HG03354 (cell line): Measurements from ENCODE around the gene FBXO28.
"Not testable (repeated sequence)": the region's sequence is repeated elsewhere in the genome, so short reads cannot be mapped to it uniquely, and the experiment has no call there.

Source experiments
- ATAC-seq: cut with Tn5 transposase; IDR thresholded peaks from one replicate; pipeline ENCODE4 v1.9.1; 2021; ENCODE audit warnings: mild to moderate bottlenecking; ENCODE audit not compliant: unreplicated experiment, poor library complexity, severe bottlenecking

Gene FBXO28

DNA sequence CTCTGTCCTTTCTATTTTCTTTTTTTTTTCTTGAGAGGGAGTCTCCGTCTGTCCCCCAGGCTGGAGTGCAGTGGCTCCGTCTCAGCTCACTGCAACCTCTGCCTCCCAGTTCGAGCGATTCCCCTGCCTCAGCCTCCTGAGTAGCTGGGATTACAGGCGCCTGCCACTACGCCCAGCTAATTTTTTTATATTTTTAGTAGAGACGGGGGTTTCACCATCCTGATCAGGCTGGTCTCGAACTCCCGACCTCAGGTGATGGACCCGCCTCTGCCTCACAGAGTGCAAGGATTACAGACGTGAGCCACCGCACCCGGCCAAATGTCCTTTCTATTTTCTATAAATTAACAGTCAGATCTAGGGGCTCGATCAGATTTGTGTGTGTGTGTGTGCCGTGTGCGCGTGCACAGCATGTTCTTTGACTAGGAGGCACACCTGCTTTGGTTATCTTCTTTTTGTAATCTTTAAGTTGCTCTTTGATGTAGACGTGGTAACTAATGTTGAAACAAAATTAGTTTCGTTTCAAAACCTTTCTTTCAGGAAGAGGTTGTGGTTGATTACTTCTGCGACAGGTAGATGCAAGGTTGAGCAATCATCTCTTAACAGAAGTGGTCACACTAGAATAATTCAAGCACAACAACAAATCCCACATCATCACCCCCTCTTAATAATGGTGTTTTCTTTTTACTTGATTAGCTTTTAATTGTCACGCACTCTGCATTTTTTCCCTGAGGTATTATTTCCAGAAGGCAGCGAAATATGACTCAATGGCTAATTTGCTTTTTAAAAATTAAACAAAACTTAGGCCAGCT lies 68.3 kb downstream of the FBXO28 start:
- ATAC-seq: peak; percentile 51

GRCh38 chr1:224182866-224183590 lies 69.1 kb downstream of the FBXO28 start, which contains the start of gene DEGS1:
Gene DEGS1 (plus strand): TSS chr1:224183240. CDS start chr1:224183337, 97 bp downstream.
- ATAC-seq: peak; percentile 79

DNA sequence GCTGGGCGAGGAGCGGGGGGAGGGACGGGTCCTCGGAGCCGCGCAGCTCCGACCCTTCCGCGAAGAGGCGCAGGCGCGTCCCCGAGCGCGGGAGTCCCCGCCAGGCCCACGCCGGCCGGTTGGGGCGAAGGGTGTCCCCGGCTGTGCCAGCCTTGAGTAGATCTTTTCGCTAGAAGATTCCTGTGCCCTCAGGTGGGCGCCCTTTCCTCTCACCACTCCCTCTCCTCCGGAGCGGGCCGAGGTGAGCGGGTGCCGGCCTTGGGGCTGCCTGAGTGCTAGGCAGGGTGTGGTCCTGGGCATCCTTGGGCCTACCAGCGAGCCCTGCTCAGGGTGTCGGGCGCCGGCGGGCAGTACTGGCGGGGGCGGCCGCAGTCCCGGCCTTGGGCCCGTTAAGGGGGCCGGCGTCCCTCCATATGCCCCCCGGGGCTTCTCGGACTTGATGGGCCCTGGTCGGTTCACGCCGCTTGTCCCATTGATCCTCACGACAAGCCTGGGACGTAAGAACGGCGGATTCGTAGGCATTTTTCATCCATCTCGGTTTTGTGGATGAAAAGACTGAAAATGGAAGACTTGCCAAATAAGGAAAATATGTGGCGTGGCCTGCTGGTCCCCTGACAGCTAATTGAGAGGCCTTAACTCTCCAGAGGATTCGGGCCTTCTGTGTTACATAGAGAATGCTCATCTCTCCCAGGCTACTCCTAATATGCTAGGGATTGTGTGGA lies 69.8 kb downstream of the FBXO28 start:
- ATAC-seq: peak; percentile 54

GRCh38 chr1:224185208-224185607 lies 71.3 kb downstream of the FBXO28 start:
- no peak for ATAC-seq

DNA sequence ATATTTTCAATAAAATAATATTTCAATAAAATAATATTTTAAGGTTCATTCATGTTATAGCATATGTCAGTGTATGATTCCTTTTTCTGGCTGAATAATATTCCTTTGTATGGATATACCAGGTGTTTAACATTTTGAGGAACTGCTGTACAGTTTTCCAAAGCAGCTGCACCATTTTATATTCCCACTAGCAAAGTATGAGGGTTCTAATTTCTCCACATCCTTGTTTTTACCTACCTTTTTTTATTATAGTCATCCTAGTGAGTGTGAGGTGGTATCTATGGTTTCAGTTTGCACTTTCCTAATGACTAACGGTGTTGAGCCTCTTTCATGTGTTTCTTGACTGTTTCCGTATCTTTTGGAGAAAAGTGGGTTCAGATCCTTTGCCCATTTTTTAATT lies 74.4 kb downstream of the FBXO28 start:
- no peak for ATAC-seq

DNA sequence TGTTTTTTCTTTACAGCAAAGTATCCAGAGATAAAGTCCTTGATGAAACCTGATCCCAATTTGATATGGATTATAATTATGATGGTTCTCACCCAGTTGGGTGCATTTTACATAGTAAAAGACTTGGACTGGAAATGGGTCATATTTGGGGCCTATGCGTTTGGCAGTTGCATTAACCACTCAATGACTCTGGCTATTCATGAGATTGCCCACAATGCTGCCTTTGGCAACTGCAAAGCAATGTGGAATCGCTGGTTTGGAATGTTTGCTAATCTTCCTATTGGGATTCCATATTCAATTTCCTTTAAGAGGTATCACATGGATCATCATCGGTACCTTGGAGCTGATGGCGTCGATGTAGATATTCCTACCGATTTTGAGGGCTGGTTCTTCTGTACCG lies 75.7 kb downstream of the FBXO28 start:
- ATAC-seq: no peak

DNA sequence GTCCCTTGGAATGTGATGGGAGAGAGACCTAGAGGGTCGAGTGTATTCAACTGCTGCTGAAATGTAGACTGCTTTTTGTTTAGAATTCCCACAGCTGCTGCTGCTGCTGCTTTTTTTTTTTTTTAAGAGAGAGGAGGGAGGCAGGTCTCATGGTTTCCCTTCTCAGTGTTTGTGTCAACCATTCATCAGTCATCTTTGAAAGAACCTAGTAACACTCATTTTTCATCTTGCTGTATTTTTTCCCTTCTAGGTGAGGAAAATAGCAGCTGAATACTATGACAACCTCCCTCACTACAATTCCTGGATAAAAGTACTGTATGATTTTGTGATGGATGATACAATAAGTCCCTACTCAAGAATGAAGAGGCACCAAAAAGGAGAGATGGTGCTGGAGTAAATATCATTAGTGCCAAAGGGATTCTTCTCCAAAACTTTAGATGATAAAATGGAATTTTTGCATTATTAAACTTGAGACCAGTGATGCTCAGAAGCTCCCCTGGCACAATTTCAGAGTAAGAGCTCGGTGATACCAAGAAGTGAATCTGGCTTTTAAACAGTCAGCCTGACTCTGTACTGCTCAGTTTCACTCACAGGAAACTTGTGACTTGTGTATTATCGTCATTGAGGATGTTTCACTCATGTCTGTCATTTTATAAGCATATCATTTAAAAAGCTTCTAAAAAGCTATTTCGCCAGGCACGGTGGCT lies 78.3 kb downstream of the FBXO28 start:
- ATAC-seq: no peak

DNA sequence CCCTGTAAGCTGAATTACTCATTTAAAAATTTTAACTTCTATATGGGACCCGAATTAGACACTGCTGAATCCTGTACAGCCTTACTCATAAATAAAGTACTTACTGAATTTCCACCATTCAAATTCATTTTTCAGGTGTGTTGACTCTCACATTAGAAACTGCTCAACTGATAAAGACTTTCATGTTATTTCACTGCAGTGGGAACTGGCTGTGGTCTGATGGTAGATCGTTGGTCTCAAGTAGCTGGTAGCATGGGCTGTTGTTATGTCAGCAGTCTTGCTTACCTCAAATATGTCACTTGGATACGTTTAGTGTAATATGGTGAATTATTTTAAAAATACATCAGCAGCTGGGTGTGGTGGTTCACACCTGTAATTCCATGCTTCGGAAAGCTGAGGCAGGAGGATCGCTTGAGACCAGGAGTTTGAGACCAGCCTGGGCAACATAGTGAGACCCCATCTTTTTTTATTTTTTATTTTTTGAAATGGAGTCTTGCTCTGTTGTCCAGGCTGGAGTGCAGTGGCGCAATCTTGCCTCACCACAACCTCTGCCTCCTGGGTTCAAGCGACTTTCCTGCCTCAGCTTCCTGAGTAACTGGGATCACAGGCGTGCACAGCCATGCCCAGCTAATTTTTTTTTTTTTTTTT lies 79.5 kb downstream of the FBXO28 start:
- no peak for ATAC-seq

- no peak for ATAC-seq
These were observed 83.1 kb downstream of the FBXO28 start for GRCh38 chr1:224196813-224197600.

DNA sequence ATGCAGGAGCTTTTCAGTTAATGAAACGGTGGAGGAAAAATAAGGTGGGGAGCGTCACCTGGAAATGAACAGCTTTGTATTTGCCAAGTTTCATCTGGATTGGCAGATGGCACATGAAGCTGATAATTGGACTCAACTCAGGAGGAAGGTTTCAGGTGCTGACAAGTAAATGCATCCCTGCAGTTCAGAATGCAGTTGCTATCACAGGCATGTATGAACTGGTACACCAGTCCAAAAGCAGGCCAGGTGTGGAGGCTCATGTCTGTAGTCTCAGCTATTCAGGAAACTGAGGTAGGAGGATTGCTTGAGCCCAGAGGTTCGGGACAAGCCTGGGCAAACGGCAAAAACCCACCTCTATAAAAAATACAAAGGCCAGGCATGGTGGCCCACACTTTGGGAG lies 84.7 kb downstream of the FBXO28 start:
- ATAC-seq: no peak

DNA sequence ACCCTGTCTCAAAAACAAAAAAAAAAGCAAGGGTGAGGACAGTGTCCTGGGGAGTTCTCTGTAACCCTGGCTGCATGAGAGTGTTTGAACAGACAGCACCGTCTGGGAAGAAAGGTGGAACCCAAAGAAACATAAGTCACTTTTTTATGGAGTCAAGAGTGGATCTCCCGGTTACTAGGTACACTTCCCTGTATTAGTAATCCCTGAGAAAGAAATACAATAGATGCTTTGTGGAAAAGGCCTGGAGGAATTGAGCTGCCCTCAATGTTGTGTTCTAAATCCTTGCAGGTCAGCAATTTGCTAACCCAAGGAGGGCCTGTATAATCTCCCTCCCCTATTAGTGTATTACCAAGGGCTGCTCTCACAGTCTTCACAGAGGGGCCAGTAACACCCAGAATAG lies 85.8 kb downstream of the FBXO28 start:
- no peak for ATAC-seq

GRCh38 chr1:224201383-224201782 lies 87.5 kb downstream of the FBXO28 start:
- ATAC-seq: no peak

DNA sequence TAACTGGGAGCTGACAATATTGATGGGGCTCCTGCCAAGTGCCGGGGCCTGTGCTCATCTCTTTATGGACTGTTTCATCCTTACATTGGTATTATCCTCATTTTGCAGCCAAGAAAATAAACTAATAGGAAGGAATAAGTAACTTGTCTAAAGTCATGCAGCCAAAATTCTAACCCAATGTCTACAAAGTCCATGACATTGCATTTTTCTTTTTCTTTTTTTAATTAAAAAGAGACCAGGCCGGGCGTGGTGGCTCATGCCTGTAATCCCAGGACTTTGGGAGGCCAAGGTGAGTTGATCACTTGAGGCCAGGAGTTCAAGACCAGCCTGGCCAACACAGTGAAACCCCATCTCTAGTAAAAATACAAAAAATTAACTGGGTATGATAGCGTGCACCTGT lies 87.9 kb downstream of the FBXO28 start:
- ATAC-seq: no peak

DNA sequence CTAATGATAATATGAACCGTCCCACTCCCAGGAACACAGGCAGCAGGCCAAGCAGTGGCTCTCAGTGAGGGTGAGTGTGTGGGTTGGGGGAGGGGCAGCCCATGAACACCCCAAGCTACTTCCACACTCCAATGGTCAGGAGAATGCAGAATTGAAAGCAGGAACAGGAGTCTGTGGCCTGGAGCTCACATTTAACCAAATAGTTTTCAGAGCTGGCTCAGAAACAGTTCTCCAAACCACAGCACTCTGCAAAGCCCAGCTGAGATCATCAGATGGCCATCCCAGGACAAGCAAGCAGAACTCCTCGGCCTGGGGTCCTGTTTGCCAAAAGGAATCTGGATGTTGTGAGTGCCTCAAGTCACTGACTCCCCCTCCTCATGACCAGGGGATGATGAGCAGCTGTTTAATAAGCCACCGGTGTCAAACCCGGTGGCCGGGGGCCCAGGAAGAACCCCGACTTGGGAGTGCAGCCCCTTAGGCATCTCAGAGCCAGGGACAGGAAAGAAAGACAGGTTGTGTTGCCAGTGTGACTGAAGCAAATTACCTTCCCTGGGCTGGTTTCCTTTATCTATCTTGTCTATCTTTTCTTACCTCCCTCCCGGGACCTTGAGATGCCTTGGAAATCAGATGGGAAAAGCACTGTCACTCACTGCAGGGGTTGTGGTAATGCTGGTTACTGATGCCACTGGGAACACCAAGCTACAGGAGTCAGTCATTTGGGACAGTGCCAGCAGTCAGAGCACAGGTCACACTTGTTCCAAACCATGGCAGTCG lies 89.5 kb downstream of the FBXO28 start:
- peak; percentile 56 for ATAC-seq

DNA sequence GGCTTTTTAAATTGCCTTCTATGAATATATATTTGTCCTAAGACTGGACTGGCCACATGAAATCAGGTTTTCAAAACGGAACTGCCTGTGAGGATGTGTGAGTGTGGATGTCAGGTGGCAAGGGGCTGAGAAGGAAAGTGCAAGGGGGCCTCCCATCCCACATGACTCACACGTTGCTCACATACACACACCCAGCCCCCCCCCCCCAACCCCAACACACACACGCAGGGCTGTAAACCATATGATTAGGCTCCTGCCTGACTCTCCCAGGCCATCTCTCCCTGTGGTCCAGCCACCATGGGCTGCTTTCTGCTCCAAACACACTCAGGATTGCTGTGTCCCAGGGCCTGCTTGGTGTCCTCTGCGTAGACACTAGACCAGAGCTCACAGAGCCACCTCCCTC lies 91.5 kb downstream of the FBXO28 start:
- peak; percentile 52 for ATAC-seq

DNA sequence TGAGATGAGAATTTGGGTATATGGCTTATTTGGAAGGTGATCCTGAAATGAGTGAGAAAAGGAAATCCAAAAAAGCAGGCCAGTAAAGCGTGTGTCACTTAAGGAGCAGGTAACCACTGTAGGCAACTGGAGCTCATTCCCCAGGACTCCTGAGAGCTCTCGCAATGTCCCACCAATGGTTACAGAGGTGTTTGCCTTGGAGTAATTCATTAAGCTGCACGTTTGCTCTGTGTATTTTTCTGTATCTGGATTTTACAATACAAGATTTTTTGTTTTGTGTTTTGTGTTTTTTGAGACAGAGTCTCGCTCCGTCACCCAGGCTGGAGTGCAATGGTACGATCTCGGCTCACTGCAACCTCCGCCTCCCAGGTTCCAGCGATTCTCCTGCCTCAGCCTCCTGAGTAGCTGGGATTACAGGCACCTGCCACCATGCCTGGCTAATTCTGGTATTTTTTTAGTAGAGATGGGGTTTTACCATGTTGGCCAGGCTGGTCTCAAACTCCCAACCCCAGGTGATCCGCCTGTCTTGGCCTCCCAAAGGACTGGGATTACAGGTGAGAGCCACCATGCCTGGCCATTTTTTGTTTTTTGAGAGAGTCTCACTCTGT lies 92.1 kb downstream of the FBXO28 start:
- ATAC-seq: not testable (repeated sequence)

DNA sequence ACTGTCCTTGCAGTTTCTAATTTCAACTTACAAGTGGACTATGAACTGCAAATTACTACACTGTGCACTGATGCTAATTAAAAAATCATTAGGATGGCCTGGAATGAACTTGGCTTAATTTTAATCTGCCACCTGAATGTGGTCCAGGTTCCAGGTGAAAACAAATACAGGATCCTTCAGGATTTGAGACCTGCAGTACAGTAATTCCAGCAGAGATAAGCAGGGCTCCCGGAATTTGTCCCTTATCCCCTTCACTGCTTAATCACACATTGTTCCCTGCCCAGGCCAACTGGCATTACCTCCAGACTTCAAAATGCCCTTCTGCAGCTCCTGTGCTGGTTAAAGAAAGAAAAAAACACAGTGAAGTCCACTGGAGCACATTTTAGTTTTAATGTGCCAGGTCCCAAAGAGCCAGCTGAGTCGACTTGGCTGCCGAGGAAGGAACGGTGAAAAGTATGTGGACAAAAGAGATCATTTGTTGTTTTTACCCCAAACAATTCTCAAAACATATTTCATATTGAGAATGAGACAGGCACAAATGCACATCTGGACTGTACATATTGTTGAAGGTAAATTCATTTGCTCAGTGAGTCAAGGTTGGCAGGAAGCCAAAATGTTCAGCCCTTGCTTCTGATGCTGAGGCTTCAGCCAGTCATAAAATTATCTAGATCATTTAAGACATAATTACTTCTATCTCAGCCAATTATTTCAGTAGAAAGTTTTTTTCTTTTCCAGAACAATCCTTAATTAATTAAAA lies 97.5 kb downstream of the FBXO28 start:
- no peak for ATAC-seq
